ENCODE results near the gene C16orf89.
"Not testable (repeated sequence)": the region's sequence is repeated elsewhere in the genome, so short reads cannot be mapped to it uniquely, and the experiment has no call there.

C16orf89 gene

DNA sequence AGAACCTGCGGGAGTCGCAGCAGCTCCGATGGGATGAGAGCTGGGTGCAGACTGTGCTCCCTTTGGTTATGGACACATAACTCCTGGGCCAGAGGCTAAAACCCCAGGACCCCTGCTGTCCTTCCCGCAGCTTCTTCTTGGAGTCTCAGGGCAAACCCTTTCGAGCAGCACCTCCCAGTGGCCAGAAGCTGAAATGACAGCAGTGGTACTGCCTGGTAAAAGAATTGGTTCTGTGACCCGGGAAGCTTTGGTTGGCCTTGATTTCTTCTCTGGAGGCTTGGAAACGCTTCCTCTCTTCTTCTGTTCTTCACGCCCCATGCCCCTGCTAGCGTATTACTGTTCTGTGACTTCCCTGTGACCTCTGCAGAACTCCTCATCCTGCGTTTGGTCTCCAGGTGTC lies 19.0 kb upstream of the C16orf89 start:
- peak in 23 of 56 donors; percentile 6 to 60 (median 15) for DNase-seq

DNA sequence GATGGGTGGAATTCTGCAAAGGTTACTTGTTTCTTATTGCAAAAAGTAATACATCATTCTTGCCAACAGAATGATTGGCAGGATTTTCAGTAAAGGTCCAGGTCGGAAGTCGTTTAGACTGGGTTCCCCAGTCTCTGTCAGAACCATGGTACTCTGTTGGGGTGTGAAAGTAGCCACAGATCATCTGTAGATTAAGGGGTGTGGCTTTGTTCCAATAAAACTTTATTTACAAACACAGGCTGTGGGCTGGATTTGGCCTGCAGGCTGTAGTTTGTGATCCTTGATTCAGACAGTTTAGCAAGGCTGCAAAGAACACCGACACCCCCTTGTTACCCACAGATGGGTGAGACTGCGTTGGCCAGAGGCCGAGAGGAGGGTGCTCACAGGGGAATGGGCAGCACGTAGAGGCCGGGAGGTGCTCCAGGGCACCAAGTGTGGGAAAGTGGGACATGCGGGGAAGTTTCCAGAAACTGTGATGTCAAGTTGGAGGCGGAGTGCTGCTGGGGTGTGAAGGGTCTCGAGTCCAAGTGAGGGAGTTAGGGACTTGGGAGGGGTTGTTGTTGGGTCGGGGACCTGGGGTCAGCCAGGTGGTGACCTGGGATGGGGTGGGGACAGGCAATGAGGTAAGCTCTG lies 18.5 kb upstream of the C16orf89 start:
- not testable (repeated sequence) for DNase-seq

DNA sequence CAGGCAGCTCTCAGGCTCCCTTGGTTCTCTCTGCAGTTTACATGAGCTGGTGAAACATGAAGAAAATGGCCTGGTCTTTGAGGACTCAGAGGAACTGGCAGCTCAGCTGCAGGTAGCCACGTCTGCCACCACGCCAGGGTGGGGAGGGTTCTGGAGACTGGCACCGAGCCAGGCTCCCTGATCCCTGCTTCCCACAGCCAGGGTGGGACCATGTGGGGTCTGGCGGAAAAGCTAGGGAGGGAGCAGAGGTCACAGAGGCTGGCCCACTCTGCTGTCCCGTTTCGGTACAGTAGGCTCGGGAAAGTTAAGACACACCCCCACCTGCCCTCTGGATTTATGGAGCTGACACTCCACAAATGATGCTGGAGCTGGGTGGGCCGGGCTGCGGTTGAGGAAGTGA lies 17.9 kb upstream of the C16orf89 start:
- DNase-seq: not testable (repeated sequence)

- not testable (repeated sequence) for DNase-seq
These were observed 15.2 kb upstream of the C16orf89 start for GRCh38 chr16:5080996-5081395.

- DNase-seq: not testable (repeated sequence)
These were observed 14.7 kb upstream of the C16orf89 start for GRCh38 chr16:5080461-5080860.

- DNase-seq: no peak
These were observed 12.9 kb upstream of the C16orf89 start for GRCh38 chr16:5078626-5079025.

DNA sequence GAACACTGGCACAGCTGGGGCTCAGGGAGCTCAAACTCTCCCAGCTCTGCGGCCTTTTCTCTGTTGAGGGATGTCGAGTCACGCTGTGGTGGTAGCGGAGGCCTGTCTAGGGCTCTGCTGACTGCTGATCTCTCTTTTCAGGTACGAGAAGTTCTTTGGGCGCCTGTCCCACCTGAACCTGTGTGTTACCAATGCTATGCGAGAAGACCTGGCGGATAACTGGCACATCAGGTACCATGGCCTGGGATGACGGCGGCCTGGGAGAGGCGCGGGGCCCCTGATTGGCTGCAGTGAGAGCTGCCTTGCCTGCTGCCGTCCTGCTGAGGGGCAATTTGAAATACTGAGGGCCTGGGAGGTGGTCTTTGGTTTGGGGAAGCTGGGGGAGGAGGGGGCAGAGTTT lies 11.5 kb upstream of the C16orf89 start:
- DNase-seq: no peak

DNA sequence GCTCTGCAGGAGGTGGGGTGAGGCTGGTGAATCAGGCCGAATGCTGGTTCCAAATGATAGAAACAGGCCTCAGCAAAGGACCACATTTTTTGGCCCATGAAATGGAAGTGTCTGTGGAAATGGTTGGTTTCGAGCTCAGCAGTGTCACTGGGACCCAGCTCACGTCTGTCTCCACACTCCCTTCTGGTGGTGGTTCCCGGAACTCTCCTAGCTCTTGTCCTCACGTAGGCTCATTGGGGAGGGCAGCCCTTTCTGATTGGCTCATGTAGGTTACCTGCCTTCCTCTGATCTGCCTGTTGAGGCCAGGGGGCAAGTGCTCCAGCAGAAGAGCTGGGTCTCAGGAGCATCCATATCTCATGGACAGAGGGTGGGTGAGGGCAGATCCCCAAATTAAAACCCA lies 9.9 kb upstream of the C16orf89 start:
- DNase-seq: no peak

DNA sequence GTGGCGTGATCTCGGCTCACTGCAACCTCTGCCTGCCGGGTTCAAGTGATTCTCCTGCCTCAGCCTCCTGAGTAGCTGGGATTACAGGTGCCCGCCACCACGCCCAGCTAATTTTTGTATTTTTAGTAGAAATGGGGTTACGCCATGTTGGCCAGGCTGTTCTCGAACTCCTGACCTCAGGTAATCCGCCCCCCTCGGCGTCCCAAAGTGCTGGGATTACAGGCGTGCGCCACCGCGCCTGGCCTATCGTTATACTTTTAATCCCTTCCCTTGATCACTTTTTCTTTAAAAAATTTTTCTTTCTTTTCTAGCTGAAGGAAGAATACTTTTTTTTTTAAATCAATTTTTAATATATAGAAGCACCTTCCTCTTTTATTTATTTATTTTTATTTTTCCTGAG lies 8.0 kb upstream of the C16orf89 start:
- DNase-seq: not testable (repeated sequence)

GRCh38 chr16:5073279-5073629 lies 7.5 kb upstream of the C16orf89 start:
- DNase-seq: no peak

GRCh38 chr16:5072334-5073278 lies 6.8 kb upstream of the C16orf89 start:
- no peak for DNase-seq

DNA sequence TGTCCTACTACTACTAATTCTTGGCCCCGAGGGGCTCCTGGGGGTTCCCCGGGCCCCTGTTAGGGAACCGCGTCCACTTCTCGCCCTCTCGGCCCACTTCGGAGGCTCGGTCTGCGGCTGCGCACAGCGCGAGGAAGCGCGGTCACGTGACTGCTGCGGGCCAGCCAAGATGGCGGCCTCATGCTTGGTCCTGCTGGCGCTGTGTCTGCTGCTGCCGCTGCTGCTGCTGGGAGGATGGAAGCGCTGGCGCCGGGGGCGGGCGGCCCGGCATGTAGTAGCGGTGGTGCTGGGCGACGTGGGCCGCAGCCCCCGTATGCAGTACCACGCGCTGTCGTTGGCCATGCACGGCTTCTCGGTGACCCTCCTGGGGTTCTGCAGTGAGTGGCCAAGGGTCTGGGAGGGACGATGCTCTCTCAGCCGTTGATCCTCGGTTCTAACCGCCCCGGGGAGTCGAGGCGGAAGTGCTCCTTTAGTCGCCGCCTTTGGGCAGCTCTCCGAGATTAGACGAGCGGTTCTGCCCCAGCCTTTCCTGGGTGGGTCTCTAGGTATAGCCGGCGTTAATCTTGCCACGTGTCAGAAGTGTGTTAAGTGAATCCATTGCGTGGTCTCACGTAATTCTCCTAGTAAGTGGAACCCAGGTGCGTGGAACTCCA lies 6.1 kb upstream of the C16orf89 start, which contains the start of gene ALG1:
ALG1 (plus strand) TSS at position 163 of the 653 bp plus-strand sequence; CDS start at position 170, 7 bp downstream.
- peak in 55 of 56 donors; percentile 38 to 90 (median 80) for DNase-seq

DNA sequence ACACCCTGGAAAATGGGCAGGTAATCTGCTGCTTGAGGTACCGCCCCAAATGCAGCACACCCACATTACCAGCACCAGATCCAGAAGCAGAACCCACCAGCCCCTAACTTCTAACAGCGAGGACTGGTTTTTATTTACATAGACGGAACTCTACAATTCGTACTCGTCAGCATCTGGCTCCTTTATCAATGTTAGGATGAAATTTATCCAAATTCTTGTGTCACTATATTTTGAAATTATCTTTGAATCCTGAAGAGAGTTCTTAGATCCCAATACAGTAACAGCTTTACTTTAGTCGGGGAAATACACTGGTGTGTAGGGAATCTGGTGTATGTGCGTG lies 5.6 kb upstream of the C16orf89 start:
- no peak for DNase-seq

GRCh38 chr16:5070431-5071186 lies 4.9 kb upstream of the C16orf89 start:
- DNase-seq: no peak

GRCh38 chr16:5069854-5070253 lies 4.1 kb upstream of the C16orf89 start:
- no peak for DNase-seq

GRCh38 chr16:5069048-5069447 lies 3.3 kb upstream of the C16orf89 start:
- no peak for DNase-seq

DNA sequence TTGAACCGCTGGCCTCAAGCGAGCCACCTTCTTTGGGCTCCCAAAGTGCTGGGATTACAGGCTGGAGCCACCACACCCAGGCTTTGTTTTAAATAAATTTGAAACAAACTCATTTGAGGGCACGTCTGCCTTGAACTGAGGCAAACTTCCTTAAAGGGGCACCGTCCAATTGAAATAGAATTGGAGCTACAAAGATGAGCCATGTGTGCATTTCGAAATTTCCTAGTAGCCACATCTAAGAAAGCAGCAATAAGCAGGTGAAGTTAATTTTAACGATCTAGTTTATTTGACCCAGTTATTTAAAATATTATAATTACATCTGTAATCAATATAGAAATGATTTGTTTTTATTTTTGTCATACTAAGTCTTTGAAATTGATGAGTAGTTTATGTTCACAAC lies 755 bp upstream of the C16orf89 start:
- DNase-seq: no peak

DNA sequence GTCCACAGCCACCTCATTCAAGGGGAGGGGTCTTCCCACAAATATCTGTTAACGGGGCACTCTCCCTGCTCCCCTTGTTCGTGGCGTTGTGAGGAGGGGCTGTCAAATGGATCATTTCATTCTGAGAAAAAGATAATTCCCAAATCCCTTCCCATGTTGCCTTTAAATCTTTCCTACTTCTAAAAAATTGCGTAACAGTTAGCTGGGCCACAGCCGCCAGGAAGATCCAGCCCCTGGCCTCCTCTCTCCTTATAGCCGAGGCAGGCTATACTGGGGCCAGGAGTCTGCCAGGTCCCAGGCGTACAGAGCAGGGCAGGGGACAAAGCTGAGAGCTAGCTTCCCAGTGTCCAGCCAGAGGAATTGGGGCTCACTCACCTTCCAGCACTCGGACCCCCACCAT lies 430 bp downstream of the C16orf89 start:
- DNase-seq: no peak

- no peak for DNase-seq
These were observed 841 bp downstream of the C16orf89 start for GRCh38 chr16:5064915-5065314.

- no peak for DNase-seq
These were observed 2.7 kb downstream of the C16orf89 start for GRCh38 chr16:5062790-5063765.

All from amygdala (tissue), 56 donors.